HS-27A (cell line): ENCODE data around the gene RPL10.

ENCODE experiments used
- DNase-seq: peaks from one replicate; pipeline ENCODE4 v3.0.0-alpha.2; 2012; ENCODE audit warnings: low read depth, missing footprints

RPL10 gene

DNA sequence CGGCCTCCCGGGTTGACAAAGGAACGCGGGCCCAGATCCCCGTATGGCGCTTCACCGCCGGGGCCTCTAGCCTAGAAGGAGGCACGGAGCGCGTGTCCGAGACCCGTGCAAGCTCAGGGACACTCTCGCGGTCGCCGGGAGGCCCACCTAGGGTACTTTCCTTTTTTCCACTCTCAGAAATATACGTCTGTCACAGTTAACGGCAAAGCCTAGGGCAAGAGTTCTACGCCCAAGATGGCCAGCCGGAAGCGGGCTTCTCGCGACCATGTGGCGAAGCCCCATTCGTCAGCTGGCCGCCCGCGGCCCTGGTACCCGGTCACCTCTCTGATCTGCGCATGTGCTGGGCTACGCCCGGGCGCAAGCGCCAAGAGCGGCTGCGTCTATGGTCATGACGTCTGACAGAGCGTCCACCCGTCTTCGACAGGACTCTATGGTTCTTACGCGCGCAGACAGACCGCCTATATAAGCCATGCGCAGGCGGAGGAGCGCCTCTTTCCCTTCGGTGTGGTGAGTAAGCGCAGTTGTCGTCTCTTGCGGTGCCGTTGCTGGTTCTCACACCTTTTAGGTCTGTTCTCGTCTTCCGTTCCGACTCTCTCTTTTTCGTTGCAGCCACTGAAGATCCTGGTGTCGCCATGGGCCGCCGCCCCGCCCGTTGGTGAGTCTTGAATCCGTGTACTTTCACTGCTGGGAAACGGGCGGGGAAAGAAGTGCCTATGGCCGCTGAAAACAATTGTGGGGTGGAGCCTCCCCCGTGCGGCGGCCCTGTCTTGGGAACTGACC is at the start of gene RPL10:
Gene RPL10, plus strand, starts transcription at position 490 of the 780 bp plus-strand sequence. Its CDS starts 143 bp downstream, at position 633.
- DNase-seq: peak; percentile 84

DNA sequence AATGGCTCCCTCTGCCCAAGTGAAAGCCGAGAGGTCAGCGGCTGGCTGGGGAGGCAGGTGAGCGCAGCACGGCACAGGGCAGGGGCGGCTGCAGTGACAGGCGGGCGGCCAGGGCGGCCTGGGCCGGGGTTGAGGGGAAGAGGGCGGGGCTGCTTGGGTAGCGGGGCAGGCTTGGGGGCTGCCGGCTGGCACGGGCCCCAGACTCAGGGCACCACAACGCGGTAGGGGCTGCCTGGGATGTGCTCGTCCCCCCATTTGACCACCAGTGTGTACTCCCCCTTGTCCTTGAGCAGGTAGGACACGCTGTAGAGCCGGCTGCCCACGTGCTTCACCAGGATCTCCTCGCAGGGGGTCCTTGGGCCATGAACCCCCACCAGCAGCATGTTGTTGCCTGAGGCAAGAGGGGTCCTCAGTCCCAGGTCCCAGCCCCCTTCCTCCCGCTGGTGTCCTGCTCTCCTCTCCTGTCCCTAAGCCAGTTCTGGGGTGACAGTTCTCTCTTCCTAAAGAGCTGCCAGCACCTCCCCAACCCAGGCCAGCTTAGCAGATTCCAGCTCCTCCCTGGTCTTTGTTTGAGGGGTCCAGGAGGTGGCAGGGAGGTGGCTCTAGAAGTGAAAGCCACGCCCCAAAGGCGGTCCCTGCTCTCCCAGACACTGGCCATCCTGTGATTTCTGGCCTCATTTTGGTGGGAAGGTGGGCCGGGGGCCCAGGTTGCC is 49.4 kb upstream of the RPL10 start:
- DNase-seq: no peak

DNA sequence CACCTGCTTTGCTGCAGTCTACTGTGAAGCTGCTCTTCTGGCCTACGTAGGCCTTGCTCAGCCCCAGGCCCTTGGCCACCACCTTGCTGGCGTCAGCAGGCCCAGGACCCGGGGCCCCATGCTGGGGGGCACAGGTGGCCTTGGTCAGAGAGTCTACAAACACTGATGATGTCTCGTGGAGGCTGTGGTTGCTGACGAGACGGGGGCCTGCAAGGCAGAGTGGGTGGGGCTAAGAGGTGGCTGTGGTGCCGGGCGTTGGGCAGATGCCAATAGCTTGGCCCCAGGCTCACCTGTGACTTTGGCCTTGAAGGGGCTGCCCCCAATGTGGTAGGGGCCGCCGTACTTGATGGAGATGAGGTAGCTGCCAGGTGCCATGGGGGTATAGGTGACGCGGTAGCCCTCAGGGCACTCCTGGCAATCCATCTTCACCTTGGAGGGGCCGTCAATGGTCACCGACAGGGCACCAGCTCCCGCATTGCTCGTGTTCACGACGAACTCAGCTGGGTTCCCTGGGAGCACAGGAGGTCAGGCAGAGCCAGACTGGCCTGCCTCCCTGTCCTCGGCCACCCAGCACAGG is 48.7 kb upstream of the RPL10 start:
- no peak for DNase-seq

DNA sequence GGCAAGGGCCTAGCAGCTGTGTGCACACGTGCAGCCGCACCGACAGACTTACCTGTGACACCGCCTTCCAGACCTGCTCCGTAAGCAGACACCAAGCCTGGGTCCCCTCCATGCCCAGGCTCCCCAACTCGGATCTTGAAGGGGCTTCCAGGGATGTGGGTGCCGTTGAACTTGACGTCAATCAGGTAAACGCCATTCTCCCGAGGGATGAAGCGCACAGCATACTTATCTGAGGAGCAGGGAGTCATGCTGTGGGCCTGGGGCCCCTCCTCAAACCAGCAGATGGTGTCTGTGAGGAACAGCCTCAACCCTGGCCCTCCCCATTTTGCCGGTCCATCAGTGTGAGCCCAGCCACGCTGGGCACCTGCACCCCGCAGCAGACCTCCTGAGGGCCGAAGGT is 48.2 kb upstream of the RPL10 start:
- no peak for DNase-seq

DNA sequence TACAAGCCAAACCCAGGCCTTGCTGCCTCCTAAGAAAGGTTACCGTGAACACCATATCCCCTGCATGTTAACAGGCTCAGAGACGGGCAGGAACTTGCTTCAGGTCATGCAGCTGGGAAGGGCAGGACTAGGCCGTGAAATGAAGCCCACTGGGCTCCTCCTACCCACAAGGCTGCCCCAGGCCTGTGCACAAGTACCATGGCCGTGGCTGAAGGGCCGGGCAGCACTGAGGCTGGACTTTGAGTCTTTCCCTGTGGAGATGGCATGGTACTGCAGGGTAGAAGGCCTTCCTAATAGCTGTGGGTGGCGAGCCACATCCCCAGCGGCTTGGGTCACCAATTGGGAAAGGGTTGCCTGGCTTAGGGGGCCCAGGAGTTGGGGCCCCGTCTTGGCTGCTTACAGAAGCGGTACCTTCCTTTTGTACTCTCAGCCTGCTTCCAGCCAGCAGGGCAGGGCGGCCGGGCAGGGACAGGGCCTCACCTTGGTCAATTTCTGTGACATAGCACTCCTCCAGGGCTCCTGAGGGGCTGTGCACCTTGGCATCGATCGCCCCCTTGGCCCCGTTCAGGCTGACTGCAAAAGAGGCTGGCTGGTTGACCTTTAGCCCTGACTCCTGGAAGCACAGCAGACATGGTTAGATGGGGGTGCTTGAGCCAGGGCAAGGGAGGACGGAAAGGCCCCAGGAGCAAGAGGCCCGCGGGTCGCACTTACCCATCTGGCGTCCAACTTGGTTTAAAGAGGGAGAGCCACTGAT is 47.6 kb upstream of the RPL10 start:
- no peak for DNase-seq

DNA sequence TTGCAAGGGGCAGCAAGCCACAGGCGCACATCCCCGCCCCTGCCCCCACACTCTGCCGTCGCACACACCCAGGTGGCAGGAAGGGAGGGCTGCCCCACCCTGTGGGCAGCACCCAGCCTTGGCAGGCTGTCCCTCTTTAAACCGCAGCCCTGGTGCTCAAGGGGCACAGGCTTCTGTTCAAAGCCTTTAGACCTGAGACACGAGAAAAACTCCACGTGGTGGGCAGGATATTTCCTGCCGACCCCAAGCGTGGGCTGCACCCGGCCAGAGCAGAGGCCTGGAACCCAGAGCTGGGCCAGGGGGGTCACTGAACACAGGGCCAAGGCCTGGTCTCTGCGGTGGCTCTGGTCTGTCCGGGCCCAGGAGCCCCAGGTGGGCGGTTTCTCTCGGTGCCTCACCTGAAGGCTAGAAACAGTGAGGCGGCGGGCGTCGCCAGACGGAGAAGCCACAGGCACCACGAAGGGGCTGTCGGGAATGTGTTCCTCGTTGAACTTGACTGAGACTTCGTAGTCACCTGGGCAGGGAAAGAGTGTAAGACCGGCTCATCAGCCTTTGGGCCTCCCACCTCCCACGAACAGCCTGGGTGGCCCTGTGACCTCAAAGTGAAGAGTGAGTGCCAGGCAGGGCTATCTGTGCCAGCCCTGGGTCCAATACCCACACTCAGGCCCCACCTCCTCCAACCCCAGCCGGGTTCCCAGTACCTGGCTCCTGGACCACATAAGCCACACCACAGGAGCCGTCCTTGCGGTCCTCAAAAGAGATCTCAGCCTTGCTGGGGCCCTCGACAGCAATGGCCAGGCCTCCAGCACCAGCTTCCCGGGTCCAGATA is 46.8 kb upstream of the RPL10 start:
- no peak for DNase-seq

DNA sequence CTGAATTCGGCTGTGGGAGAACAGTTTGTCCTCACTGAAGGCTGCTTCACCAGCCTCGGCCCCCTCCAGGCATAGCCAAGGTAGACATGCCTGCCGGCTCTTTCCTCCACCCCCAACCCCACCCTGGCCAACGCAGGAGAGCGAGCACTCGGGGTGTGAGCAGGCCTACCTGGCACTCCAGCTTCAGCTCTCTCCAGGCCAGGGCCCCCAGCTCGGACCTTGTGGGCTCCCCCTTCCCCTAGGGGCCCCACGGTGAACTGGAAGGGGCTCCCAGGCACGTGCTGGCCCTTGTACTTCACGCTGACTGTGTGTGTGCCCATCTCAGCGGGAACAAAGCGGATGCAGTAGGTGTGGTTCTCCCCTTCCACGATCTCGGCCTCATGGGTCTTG is 46.2 kb upstream of the RPL10 start:
- DNase-seq: no peak

DNA sequence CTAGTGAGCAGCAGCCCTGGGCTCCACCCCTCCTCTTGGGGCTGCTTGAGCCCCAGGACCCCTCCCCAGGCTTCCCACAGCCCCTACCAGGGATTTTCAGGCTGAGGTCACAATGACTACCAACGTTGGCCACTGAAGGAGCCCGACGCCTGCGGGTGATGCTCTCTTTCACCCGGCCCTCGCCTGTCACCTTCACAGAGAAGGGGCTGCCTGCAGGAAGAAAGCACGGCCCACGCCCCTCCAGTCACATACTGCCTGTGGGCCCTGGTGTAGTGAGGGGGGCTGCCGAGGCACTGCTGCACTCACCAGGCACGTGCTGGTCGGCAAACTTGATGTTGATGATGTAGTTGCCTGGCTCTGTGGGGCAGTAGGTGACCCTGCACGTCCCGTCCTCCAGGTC is 45.7 kb upstream of the RPL10 start:
- DNase-seq: no peak

DNA sequence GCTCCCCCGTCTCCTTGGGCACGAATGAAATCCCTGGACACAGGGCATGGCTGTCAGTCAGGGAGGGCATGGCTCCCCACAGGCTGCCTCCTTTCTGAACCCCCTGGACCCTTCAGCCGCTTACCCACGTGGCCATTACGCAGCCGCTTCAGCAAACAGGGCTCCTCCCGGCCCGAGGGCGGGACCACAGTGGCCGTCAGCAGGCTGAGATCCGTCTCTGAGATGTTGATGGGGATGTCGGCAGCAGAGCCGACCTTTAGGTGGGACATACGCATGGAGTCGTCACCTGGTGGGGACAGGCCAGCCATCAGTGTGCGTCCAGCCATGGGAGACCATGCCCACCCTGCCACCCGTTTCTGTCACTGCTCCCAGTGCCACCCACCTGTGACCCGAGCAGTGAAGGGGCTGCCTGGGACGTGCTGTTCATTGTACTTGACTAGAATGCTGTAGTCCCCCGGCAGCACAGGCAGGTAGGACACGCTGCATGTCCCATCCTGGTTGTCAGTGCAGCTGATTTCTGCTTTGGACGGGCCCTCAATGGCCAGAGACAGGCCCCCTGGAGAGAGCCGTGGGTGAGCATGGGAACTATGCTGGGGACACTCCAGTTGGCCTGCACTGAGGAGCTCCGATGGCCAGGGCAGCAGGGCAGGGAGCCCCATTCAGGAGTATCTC is 44.9 kb upstream of the RPL10 start:
- DNase-seq: no peak

DNA sequence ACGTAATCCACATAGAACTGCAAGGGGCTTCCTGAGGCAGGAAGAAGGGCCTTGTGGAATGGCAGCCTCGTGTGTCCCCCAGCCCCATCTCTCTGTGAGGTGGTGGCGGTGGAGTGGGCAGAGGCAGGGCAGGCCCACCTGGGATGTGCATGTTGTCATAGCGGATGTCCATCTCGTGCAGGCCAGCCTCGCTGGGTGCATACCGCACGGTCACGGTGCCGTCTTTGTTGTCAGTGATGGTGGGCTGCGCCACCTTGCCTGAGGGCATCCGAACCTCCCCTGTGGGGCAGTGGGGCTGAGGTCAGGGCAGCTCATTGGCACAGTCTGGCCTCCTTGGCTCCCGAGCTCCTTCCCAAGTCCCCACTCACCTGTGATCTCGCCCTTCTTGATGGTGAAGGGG is 44.2 kb upstream of the RPL10 start:
- no peak for DNase-seq

DNA sequence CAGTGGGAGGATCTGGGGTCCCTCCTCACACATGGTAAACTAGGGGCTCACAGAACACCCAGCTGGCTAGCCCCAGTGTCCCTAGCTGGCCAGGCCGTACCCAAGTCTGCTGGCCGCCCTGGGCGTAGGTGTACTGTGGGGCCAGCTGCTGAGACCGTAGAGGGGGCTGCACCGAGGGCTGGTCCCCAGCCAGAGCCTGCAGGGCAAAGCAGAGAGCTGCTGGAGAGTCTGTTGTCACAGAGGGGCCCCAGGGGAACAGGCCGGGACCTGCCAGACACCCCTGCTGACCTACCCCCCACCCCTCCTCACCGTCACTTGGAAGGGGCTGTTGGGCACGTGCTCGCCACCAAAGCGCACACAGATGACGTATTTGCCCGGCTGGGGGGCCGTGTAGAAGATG is 43.7 kb upstream of the RPL10 start:
- DNase-seq: no peak

DNA sequence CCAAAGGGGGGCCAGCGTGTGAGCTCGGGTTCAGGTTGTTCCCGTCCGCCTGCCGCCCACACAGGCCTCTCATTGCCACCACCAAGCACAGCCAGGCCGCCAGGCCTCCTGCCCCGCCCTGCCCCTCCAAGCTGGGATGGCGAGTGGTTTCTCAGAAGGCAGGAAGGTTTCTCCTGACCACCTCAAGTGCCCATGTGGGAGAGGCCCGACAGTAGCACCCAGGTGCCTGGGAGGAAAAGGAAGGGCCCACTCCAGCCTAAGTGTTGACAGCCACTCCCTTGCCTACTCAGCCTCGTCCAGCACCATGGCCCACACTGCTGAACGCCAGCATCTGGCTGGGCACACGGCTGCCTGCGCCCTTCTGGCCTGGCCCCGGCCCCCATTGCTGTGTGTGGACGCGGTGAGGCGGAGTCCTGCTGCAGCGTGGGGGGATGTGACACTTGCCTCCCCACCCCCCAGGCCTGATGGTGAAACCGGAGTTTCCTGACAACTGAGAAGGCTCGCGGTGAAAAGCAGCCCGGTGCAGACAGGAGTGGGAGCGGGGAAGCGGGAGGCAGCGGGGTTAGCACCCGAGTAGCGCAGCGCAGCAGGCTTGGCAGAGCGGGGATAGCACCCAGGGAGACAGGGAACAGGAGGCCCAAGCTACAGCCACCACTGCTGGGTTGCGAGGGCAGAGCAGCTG is 42.9 kb upstream of the RPL10 start:
- DNase-seq: no peak

DNA sequence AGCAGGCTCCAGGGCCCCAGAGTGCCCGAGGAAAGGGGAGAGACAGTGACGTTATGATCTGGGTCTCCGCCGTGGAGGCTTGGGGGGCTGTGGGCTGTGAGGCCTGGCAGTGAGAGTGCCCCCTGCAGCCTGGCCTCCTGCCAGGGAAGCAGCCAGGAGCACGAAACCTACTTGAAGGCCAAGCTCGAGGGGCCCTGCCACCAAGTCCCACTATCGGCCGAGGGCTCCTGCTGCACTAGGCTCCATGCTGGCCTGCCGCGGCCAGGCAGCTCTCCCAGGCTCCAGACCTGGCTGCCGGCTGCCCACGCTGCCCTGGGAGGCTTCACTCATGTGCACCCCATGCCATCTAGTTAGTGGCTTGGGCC is 42.4 kb upstream of the RPL10 start:
- DNase-seq: no peak

DNA sequence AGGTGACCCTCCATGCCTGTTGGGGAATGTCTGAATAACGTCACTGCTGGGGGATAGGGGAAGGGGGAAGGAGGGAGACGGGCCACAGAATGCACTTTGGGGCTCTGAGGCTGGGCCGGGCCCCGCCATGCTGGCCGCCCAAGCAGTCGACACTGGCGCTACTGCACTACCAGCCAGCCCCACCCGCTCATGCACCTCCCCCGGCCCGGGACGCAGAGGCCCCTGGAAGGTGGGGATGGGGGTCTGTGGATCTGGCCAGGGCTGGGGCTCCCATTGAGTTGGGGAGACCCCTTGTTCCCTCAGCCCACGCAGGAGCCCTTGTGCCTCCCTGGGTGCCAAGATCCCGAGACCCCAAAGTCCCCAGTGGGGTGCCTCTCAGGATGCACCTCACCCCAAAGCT is 41.6 kb upstream of the RPL10 start:
- no peak for DNase-seq

DNA sequence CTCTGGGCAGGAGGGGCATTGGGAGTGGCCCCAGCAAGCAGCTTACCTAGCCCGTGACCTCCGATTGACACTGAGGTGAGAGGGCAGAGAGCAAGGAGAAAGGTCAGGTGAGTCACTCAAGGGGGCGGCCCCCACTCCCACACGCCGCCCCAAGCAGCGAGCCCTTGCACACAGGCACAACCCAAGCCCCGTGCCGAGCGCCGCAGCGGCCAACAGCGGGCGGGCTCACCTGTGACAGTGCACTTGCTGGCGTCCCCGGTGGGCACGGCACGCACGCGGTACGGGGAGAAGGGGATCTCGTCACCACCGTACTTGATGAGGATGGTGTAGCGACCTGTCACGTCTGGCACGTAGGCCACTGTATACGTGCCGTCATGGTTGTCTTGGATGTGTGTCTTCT is 41.0 kb upstream of the RPL10 start:
- DNase-seq: no peak

DNA sequence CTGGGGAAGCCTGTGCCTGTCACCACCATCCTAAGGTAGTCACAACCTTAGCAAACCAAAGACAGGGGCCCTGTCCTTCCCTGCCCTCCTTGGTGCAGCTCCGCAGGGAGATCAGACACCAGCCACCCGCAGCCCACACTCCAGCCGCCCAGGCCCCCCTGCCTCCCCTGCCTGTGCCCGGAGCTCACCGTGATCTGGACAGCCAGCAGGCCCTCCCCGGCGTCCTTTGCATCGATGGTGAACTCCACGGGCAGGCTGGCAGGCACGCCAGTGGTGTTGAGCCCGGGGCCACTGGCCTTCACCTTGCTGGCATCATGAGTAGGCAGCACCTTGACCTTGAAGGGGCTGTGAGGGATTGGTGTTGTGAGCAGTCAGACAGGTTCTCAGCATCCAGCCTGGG is 40.2 kb upstream of the RPL10 start:
- no peak for DNase-seq

DNA sequence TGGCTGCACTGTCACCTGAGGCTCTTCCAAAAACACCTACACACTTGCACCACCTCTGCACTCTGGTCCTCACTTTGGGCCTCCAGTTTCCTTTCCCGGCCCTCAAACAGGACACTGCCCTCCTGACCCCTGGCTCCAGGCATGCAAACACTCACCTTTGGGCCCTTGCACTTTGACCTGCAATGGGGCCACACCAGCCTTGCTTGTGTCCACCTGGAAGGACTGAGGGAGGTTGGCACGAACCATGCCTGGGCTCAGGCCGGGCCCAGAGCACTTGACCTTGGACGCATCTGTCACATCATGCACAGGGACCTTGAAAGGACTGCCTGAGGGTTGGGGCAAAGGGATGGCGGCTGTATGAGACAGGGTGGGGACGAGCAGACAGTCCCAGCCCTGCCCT is 39.3 kb upstream of the RPL10 start:
- no peak for DNase-seq

DNA sequence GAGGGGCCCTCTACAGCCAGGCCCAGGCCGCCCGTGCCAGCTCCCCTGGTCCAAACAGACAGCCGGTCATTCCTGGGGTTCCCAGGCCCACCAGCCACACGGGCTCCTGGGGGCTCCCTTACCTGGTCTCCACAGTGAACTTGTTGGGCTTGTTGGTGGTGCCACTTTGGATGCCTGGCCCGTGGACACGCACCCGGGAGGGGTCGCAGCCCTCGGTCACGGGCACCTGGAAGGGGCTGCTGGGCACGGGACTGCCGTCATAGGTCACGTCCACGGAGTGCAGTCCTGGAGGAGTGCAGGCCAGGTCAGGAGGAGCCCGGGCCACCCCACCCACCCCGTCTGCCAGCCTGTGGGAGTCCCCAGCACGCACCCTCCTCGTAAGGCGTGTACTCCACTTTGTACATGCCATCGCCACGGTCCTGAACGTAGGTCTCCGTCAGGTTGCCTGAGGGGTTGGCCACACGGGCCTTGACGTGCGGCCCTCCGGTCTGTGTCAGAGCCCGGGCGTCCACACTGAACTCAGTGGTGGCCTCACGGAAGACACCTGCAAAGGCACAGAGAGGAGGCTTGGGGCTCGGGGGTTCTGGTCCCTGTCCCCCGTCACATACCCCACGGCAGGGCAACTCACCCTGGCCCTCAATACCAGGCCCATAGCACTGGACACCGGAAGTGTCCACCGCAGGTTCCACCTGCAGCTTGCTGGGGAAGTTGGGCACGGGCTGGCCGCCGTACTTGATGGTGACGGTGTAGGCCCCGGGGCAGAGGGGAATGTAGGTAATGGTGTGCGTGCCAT is 38.6 kb upstream of the RPL10 start:
- DNase-seq: no peak

DNA sequence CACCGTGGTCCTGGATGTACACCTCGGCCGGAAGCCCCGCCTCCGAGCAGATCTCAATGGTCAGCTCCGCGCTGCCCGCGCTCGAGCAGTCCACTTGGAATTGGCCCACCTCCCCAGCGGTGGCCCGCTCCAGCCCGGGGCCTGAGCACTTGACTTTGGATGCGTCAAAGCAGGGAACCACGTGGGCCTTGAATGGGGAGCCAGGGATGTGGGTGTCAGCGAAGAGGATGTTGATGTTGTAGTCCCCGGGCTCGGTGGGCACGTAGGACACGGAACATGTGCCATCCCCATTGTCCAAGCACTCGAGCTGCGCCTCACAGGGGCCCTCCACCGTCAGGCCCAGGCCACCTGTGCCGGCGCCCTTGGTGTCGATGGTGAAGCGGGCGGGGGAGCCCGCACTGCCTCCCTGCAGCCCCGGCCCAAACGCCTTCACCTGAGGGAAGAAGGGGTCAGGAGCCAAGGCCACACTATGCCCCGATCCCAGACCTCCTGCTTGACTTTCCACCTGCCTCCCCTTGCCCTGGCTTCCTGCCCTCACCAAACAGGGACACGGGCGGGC is 37.9 kb upstream of the RPL10 start:
- DNase-seq: no peak
